ENCODE measurements around the gene UNC13D.

UNC13D gene

DNA sequence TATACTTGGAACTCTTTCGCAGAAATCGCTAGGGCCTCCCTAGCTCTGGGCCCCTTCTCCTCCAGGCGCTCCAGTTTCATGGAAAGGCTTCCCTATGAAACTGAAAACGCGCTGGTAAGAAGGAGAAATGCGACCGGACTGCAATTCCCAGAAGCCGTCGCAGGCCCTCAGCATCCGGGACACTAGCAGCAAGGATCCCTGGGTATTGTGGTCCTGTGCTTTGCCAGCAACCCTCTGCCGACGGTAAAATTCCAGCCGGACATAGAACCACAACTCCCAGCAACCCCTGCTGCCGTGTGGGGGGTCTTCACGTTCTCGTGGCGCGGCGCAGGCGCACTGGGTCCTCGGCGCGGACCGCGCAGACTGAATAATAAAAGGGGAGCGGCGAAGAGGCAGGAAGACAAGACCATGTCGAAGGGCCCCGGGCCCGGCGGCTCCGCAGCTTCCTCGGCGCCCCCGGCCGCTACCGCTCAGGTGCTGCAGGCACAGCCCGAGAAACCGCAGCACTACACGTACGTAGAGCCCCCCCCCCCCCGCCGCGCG lies 59.7 kb downstream of the UNC13D start, which contains the start of gene UNK:
UNK (plus strand) TSS at position 334 of the 543 bp plus-strand sequence; CDS start at position 409, 75 bp downstream.
- Mint-ChIP-seq H3K4me3 (peak within 1 kb of the TSS; percentile 85 to 96 (median 87)), H3K36me3 (ENCODE audit: low read depth) (peaks cover 12% of the 10 kb centered on the region), H3K4me1 (peaks cover 51% of the 10 kb centered on the region), H3K27ac (peak within 1 kb of the TSS; percentile 99 to 100 (median 99)), H3K9me3 (peaks cover 2% of the 10 kb centered on the region), H3K27me3 (ENCODE audit: low read depth) (peaks cover 3% of the 10 kb centered on the region)
- TF ChIP-seq, protein P1, sequence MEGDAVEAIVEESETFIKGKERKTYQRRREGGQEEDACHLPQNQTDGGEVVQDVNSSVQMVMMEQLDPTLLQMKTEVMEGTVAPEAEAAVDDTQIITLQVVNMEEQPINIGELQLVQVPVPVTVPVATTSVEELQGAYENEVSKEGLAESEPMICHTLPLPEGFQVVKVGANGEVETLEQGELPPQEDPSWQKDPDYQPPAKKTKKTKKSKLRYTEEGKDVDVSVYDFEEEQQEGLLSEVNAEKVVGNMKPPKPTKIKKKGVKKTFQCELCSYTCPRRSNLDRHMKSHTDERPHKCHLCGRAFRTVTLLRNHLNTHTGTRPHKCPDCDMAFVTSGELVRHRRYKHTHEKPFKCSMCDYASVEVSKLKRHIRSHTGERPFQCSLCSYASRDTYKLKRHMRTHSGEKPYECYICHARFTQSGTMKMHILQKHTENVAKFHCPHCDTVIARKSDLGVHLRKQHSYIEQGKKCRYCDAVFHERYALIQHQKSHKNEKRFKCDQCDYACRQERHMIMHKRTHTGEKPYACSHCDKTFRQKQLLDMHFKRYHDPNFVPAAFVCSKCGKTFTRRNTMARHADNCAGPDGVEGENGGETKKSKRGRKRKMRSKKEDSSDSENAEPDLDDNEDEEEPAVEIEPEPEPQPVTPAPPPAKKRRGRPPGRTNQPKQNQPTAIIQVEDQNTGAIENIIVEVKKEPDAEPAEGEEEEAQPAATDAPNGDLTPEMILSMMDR (IDR thresholded peaks at IDR 0.05; ENCODE audit: unreplicated experiment in 3 of 3), result no peak

DNA sequence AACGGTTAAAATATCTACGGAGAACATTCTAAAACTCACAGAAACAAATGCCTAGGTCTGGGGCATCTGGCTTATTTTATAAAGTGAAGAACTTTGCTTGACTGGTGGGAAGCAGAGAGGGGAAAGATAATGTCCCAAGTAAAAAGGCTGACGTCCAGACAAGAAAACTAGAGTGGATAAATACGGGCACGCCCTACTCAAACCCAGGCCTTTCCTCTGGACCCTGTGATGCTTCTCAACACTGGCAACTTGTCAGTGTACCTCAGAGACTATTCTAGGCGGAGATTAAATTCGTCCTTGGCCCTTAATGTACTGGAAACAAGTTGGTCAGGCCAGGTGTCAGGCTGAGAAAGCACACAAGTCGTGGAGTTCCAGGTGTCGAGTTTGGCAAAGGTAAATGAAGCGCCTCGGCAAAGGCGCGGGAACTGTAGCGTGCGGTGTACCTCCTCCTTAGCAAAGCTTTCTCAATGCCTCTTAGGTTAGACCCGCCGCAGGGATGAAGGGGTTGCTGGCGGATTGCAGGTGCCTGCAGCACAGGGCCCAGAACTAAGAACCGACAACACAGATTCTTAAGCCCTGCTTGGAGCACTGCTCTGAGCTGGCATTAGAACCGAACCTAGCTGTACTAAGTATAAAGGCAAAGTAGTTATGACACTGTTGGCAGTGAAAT lies 60.3 kb downstream of the UNC13D start:
- peak overlapping the region; percentile 99 to 100 (median 99) for H3K27ac Mint-ChIP-seq
- H3K27me3 Mint-ChIP-seq (ENCODE audit: low read depth), result peaks cover 4% of the 10 kb centered on the region
- peaks cover 50% of the 10 kb centered on the region for H3K4me1 Mint-ChIP-seq
- peaks cover 3% of the 10 kb centered on the region for H3K9me3 Mint-ChIP-seq
- peaks cover 13% of the 10 kb centered on the region for H3K36me3 Mint-ChIP-seq (ENCODE audit: low read depth)
- TF ChIP-seq, protein P1 (IDR thresholded peaks at IDR 0.05; ENCODE audit: unreplicated experiment in 3 of 3), result no peak
- peak overlapping the region; percentile 85 to 96 (median 87) for H3K4me3 Mint-ChIP-seq

DNA sequence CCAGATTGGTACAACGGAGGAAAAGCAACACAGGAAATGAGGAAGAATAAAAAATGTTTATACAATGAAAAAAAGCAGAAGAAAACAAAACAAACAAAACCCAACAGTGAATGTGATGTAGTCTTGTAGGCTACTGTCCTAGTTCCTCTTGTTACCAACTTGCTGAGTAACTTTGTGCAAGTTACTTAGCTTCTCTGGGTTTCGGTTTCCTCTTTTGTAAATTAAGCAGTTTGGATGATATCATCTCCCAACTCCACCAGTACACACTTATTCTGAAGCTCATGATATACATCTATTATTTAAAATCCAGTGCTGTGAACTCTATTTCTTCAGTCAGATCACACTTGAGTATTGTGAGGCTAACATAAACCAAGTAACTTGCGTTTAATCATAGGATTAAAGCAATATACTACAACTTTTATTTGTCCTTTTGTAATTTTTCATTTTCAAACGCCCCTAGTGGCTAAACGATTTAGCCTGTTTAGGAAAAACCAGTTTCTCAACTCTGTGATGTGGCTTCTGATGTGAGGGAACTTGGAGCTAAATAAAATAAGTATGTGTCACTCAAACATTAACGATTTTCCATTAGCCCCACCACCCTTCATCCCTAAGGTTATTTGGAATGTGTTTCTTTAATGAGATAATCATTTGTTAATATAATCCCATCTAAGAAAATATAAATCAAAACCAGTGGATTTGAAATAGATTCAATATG lies 61.0 kb downstream of the UNC13D start:
- Mint-ChIP-seq H3K4me1 (peaks cover 48% of the 10 kb centered on the region), H3K27me3 (ENCODE audit: low read depth) (peaks cover 10% of the 10 kb centered on the region), H3K27ac (peak overlapping the region; percentile 99 to 100 (median 99)), H3K9me3 (peaks cover 3% of the 10 kb centered on the region), H3K4me3 (peak overlapping the region; percentile 85 to 96 (median 87)), H3K36me3 (ENCODE audit: low read depth) (peaks cover 19% of the 10 kb centered on the region)
- TF ChIP-seq, protein P1 (IDR thresholded peaks at IDR 0.05; ENCODE audit: unreplicated experiment in 3 of 3), result peak; percentile 65 to 72 (median 72)

DNA sequence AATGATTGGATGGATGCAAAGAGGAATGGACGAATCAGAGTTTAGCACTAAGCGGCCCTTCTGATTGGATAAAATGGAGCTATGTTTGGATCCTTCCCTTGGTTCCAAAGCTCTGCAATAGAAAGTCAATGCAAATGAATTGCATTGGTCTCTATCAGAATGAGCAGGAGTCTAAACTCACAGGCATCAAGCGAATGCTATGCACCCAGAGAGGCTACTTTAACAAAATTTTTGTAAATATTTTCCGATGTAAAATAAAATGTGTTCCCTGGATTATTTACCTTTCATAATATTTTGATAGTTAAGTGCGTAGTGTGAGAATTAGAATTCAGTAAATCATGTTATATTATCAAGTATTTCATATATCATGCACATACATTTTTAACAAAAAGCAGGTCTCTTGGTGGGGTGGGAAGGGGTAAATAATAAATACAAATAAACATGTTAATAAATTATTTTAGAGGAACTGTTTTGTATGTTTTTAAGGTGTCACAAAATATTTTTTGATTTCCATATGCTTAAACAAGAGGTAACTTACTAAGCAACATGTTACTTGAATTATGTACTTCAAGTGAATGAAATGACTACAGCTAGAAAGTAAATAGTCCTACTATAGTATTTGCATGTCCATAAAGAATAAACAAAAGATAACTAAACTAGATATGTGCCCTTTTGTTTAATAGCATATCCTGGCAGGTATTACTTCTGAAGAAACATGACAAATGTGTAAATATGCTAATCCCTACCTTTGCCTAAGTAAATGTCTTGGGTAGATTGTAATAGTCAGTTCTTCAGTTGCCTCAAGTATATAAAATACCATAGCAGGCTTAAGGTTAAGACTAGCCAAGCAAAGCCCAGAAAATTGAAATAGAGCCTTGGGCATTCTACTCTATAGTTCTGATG lies 64.0 kb downstream of the UNC13D start:
- peaks cover 42% of the 10 kb centered on the region for H3K36me3 Mint-ChIP-seq (ENCODE audit: low read depth)
- TF ChIP-seq, protein P1 (IDR thresholded peaks at IDR 0.05; ENCODE audit: unreplicated experiment in 3 of 3), result no peak
- peak overlapping the region; percentile 96 to 100 (median 100) for H3K27ac Mint-ChIP-seq
- peaks cover 3% of the 10 kb centered on the region for H3K9me3 Mint-ChIP-seq
- H3K4me1 Mint-ChIP-seq, result peaks cover 55% of the 10 kb centered on the region
- H3K4me3 Mint-ChIP-seq, result peak overlapping the region; percentile 95 to 98 (median 97)
- H3K27me3 Mint-ChIP-seq (ENCODE audit: low read depth), result peaks cover 10% of the 10 kb centered on the region

DNA sequence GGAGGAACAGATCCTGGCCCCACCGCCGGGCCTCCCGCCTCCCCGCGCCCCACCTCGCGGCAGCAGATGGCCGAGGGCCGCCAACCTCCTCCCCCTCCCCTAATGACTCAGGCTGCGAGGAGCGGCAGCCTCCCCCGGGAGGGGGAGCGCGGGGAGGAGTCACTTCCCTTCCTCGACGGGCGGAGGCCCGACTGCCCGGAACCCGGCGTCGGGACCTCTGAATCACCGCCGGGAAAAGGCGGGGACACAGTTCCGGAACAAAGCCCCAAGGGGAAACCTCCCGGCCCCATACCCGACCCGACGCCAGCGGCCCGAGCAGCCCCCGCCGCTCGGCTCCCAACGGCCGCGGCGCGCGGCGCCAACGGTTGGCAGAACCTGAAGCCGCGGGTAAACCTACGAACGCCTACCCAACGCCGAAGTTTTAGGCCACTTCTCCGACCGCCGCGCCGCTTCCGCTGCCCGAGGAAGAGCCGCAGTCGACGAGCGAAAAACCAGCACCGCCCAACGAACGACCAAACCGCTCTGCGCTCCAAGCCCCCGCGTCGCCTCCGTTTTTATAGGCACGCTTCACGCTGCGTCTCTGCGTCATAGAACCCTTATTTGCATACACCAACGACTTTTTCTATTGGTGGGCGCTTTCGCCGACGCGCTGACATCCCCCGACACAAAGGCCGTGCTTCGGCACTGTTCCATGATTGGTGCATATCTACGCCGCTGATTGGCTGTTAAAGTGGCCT lies 64.8 kb downstream of the UNC13D start:
- TF ChIP-seq, protein P1 (IDR thresholded peaks at IDR 0.05; ENCODE audit: unreplicated experiment in 3 of 3), result peak in 2 of 3 experiments; percentile 0 to 12
- H3K27ac Mint-ChIP-seq, result peak overlapping the region; percentile 96 to 100 (median 100)
- peaks cover 49% of the 10 kb centered on the region for H3K36me3 Mint-ChIP-seq (ENCODE audit: low read depth)
- H3K4me1 Mint-ChIP-seq, result peaks cover 53% of the 10 kb centered on the region
- peaks cover 3% of the 10 kb centered on the region for H3K9me3 Mint-ChIP-seq
- peaks cover 10% of the 10 kb centered on the region for H3K27me3 Mint-ChIP-seq (ENCODE audit: low read depth)
- peak overlapping the region; percentile 95 to 98 (median 97) for H3K4me3 Mint-ChIP-seq

Measured in nephron (organoid).